Measurements from ENCODE around the gene CFAP300. TPM values are rescaled to one million over a fixed set of nuclear protein-coding genes. Genes with fewer than 3 reads are reported as not detected.

The CFAP300 gene
- total RNA-seq = 6.4 and 7.9 TPM in 2 replicates
- 5.6 and 6.4 TPM in 2 replicates for polyA plus RNA-seq
- polyA plus RNA-seq (2012) = 4.9 and 6.1 TPM in 2 replicates
- 1.9 and 3.5 TPM in 2 replicates for polyA minus RNA-seq (ENCODE audit: low replicate concordance)

GRCh38 chr11:102047305-102047924, at the start of gene CFAP300:
TSS of gene CFAP300 (plus strand) at chr11:102047437. CDS start at chr11:102047471, 34 bp downstream.
- Histone ChIP-seq H3K4me1 (ENCODE audit: control insufficient read depth, extremely low read depth, insufficient read depth, low read length) (no peaks in the 10 kb centered on the region), H3K9me3 (ENCODE audit: control insufficient read depth, insufficient read depth, low read depth, low read length) (no peaks in the 10 kb centered on the region), H3K9ac (ENCODE audit: insufficient read depth, low read length) (peak within 1 kb of the TSS; percentile 70), H3K27me3 (ENCODE audit: control insufficient read depth, insufficient read depth, low read length) (no peaks in the 10 kb centered on the region), H3K27ac (ENCODE audit: insufficient read depth, low read length) (peak within 1 kb of the TSS; percentile 83), H3K4me2 (ENCODE audit: extremely low read depth, insufficient read depth, low read length) (peak within 1 kb of the TSS; percentile 87), H2AFZ (ENCODE audit: low read length) (peak within 1 kb of the TSS; percentile 53), H3K4me3 (replicated peaks in 1 of 4; ENCODE audit: control extremely low read depth in 1 of 4, insufficient read depth in 1 of 4, low read depth in 3 of 4, low read length in 4 of 4) (peak within 1 kb of the TSS; percentile 57 to 82 (median 68)), H4K20me1 (ENCODE audit: control insufficient read depth, extremely low read depth, insufficient read depth, low read length) (no peaks in the 10 kb centered on the region), H3K36me3 (ENCODE audit: control insufficient read depth, insufficient read depth, low read length) (no peaks in the 10 kb centered on the region), H3K79me2 (ENCODE audit: control insufficient read depth, insufficient read depth, low read length) (no peaks in the 10 kb centered on the region)
- TF ChIP-seq EZH2 (IDR thresholded peaks at IDR 0.05; ENCODE audit: low read length, missing control alignments) (no peak), CTCF (conservative IDR thresholded peaks at IDR 0.05 in 1 of 2, IDR thresholded peaks at IDR 0.05 in 1 of 2; ENCODE audit: low read depth in 1 of 2, low read length in 2 of 2) (no peak)
- peak; percentile 71 to 74 for DNase-seq (ENCODE audit: low read depth in 2 of 2)

GRCh38 chr11:102001657-102002338, 45.4 kb upstream of the CFAP300 start:
- no peak for DNase-seq (ENCODE audit: low read depth in 2 of 2)
- Histone ChIP-seq H3K27ac (ENCODE audit: insufficient read depth, low read length) (no peak overlapping the region), H3K4me2 (ENCODE audit: extremely low read depth, insufficient read depth, low read length) (no peak overlapping the region), H3K36me3 (ENCODE audit: control insufficient read depth, insufficient read depth, low read length) (no peaks in the 10 kb centered on the region), H3K4me3 (replicated peaks in 1 of 4; ENCODE audit: control extremely low read depth in 1 of 4, insufficient read depth in 1 of 4, low read depth in 3 of 4, low read length in 4 of 4) (no peak overlapping the region), H3K9ac (ENCODE audit: insufficient read depth, low read length) (no peak overlapping the region), H3K4me1 (ENCODE audit: control insufficient read depth, extremely low read depth, insufficient read depth, low read length) (no peaks in the 10 kb centered on the region), H3K79me2 (ENCODE audit: control insufficient read depth, insufficient read depth, low read length) (no peaks in the 10 kb centered on the region), H4K20me1 (ENCODE audit: control insufficient read depth, extremely low read depth, insufficient read depth, low read length) (no peaks in the 10 kb centered on the region), H2AFZ (ENCODE audit: low read length) (no peak overlapping the region), H3K27me3 (ENCODE audit: control insufficient read depth, insufficient read depth, low read length) (no peaks in the 10 kb centered on the region), H3K9me3 (ENCODE audit: control insufficient read depth, insufficient read depth, low read depth, low read length) (no peaks in the 10 kb centered on the region)
- TF ChIP-seq CTCF (conservative IDR thresholded peaks at IDR 0.05 in 1 of 2, IDR thresholded peaks at IDR 0.05 in 1 of 2; ENCODE audit: low read depth in 1 of 2, low read length in 2 of 2) (no peak), EZH2 (IDR thresholded peaks at IDR 0.05; ENCODE audit: low read length, missing control alignments) (no peak)

GRCh38 chr11:102004220-102004619, 43.0 kb upstream of the CFAP300 start:
- H3K27me3 ChIP-seq (ENCODE audit: control insufficient read depth, insufficient read depth, low read length) = no peaks in the 10 kb centered on the region
- no peak overlapping the region for H3K4me2 ChIP-seq (ENCODE audit: extremely low read depth, insufficient read depth, low read length)
- DNase-seq (ENCODE audit: low read depth in 2 of 2) = no peak
- no peak overlapping the region for H3K9ac ChIP-seq (ENCODE audit: insufficient read depth, low read length)
- no peaks in the 10 kb centered on the region for H4K20me1 ChIP-seq (ENCODE audit: control insufficient read depth, extremely low read depth, insufficient read depth, low read length)
- no peaks in the 10 kb centered on the region for H3K79me2 ChIP-seq (ENCODE audit: control insufficient read depth, insufficient read depth, low read length)
- peaks cover 4% of the 10 kb centered on the region for H3K4me1 ChIP-seq (ENCODE audit: control insufficient read depth, extremely low read depth, insufficient read depth, low read length)
- no peak overlapping the region for H2AFZ ChIP-seq (ENCODE audit: low read length)
- H3K27ac ChIP-seq (ENCODE audit: insufficient read depth, low read length) = no peak overlapping the region
- no peaks in the 10 kb centered on the region for H3K36me3 ChIP-seq (ENCODE audit: control insufficient read depth, insufficient read depth, low read length)
- no peaks in the 10 kb centered on the region for H3K9me3 ChIP-seq (ENCODE audit: control insufficient read depth, insufficient read depth, low read depth, low read length)
- no peak for TF ChIP-seq CTCF (conservative IDR thresholded peaks at IDR 0.05 in 1 of 2, IDR thresholded peaks at IDR 0.05 in 1 of 2; ENCODE audit: low read depth in 1 of 2, low read length in 2 of 2)
- TF ChIP-seq EZH2 (IDR thresholded peaks at IDR 0.05; ENCODE audit: low read length, missing control alignments) = no peak
- no peak overlapping the region for H3K4me3 ChIP-seq (replicated peaks in 1 of 4; ENCODE audit: control extremely low read depth in 1 of 4, insufficient read depth in 1 of 4, low read depth in 3 of 4, low read length in 4 of 4)
